Measurements from ENCODE around the gene DIP2C. TPM values are rescaled to one million over a fixed set of nuclear protein-coding genes. Genes with fewer than 3 reads are reported as not detected.

DIP2C gene
- total and polyA plus RNA-seq, 2 donors from 2014 or later, result 6.2 to 22.6 TPM

DNA sequence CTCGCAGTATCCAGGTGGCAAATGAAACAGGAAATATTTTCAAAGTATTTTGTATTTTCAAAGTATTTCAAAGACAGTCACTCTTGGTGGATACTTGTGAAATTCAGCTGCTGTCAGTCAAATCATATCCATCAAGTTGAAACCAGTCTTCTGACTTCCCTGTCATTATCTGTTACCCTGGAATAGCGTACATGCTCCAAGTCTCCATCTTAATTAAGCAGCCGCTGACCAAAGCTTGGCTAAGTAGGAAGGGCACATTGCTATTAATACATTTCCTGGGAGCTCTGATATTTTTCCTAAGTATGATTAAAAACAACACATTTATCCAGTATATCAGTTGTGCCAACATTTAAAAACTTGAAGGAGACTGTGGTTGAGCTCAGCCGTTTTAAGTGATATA lies 442.0 kb downstream of the DIP2C start:
- no peak for DNase-seq
- Histone ChIP-seq H3K36me3 (ENCODE audit: control insufficient read depth in 2 of 3, insufficient read depth in 3 of 3, low read length in 3 of 3) (peaks cover 10 to 63% (median 26%) of the 10 kb centered on the region in 3 donors), H3K4me1 (ENCODE audit: control insufficient read depth in 2 of 3, insufficient read depth in 2 of 3, low read depth in 1 of 3, low read length in 3 of 3) (no peaks in the 10 kb centered on the region), H3K9me3 (ENCODE audit: control insufficient read depth in 2 of 3, insufficient read depth in 1 of 3, low read length in 3 of 3) (no peaks in the 10 kb centered on the region), H3K27ac (ENCODE audit: low read depth in 2 of 2, low read length in 2 of 2) (no peak overlapping the region), H3K9ac (ENCODE audit: low read length in 3 of 3) (no peak overlapping the region), H3K27me3 (ENCODE audit: control insufficient read depth, insufficient read depth, low read length) (no peaks in the 10 kb centered on the region), H3K4me3 (ENCODE audit: low read length in 3 of 3) (no peak overlapping the region)
- TF ChIP-seq, protein P1, sequence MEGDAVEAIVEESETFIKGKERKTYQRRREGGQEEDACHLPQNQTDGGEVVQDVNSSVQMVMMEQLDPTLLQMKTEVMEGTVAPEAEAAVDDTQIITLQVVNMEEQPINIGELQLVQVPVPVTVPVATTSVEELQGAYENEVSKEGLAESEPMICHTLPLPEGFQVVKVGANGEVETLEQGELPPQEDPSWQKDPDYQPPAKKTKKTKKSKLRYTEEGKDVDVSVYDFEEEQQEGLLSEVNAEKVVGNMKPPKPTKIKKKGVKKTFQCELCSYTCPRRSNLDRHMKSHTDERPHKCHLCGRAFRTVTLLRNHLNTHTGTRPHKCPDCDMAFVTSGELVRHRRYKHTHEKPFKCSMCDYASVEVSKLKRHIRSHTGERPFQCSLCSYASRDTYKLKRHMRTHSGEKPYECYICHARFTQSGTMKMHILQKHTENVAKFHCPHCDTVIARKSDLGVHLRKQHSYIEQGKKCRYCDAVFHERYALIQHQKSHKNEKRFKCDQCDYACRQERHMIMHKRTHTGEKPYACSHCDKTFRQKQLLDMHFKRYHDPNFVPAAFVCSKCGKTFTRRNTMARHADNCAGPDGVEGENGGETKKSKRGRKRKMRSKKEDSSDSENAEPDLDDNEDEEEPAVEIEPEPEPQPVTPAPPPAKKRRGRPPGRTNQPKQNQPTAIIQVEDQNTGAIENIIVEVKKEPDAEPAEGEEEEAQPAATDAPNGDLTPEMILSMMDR (IDR thresholded peaks at IDR 0.05; ENCODE audit: borderline replicate concordance, extremely low read depth, insufficient read depth), result no peak
- intact Hi-C loops (cut with DNase I), result no loop called here
- no peak for FAIRE-seq

DNA sequence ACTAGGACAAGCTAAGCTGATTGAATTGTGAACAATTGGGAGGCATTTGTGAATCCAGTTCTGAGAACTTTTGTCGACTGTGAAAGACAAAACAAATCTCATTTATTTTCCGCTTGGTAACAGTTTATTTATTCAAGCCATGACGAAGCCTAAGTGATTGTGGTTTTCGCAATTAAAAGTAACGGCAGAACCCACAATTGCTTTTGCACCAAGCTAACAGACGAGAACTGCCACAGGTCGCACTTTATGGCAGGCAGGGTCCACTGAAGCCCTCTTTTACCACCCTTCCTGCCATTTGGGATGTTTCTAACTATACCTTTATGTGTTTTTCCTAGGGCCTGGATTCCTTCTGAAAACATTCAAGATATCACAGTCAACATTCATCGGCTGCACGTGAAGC lies 443.0 kb downstream of the DIP2C start:
- H3K27ac ChIP-seq (ENCODE audit: low read depth in 2 of 2, low read length in 2 of 2), result no peak overlapping the region
- intact Hi-C loops (cut with DNase I), result no loop called here
- no peak overlapping the region for H3K4me3 ChIP-seq (ENCODE audit: low read length in 3 of 3)
- DNase-seq (no peak), FAIRE-seq (no peak)
- TF ChIP-seq, protein P1 (IDR thresholded peaks at IDR 0.05; ENCODE audit: borderline replicate concordance, extremely low read depth, insufficient read depth), result no peak
- no peak overlapping the region for H3K9ac ChIP-seq (ENCODE audit: low read length in 3 of 3)
- no peaks in the 10 kb centered on the region for H3K27me3 ChIP-seq (ENCODE audit: control insufficient read depth, insufficient read depth, low read length)
- H3K36me3 ChIP-seq (ENCODE audit: control insufficient read depth in 2 of 3, insufficient read depth in 3 of 3, low read length in 3 of 3), result peaks cover 10 to 58% (median 25%) of the 10 kb centered on the region in 3 donors
- H3K9me3 ChIP-seq (ENCODE audit: control insufficient read depth in 2 of 3, insufficient read depth in 1 of 3, low read length in 3 of 3), result no peaks in the 10 kb centered on the region
- no peaks in the 10 kb centered on the region for H3K4me1 ChIP-seq (ENCODE audit: control insufficient read depth in 2 of 3, insufficient read depth in 2 of 3, low read depth in 1 of 3, low read length in 3 of 3)

DNA sequence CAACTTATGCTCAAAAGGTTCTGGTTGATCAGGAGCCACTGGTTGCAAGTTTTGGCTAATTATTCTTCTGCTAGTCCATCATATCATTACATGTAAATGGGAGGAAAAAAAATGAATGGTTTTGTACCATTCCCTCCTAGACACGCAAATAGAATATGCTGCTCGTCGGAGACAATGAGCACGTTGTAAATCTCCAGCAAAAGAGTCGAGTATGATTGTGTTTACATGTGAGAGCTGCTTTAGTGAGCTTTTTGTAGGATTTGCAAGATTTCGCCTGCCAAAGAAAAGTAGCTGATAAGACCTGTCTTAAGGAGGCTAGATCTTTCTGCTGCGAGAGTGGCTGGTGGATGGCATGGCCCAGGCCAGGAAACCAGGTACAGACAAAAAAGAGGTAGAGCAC lies 445.2 kb downstream of the DIP2C start:
- no peak overlapping the region for H3K9ac ChIP-seq (ENCODE audit: low read length in 3 of 3)
- no peak for FAIRE-seq
- H3K36me3 ChIP-seq (ENCODE audit: control insufficient read depth in 2 of 3, insufficient read depth in 3 of 3, low read length in 3 of 3), result peaks cover 10 to 51% (median 20%) of the 10 kb centered on the region in 3 donors
- no peak overlapping the region for H3K27ac ChIP-seq (ENCODE audit: low read depth in 2 of 2, low read length in 2 of 2)
- no peaks in the 10 kb centered on the region for H3K9me3 ChIP-seq (ENCODE audit: control insufficient read depth in 2 of 3, insufficient read depth in 1 of 3, low read length in 3 of 3)
- intact Hi-C loops (cut with DNase I), result no loop called here
- DNase-seq, result no peak
- no peaks in the 10 kb centered on the region for H3K4me1 ChIP-seq (ENCODE audit: control insufficient read depth in 2 of 3, insufficient read depth in 2 of 3, low read depth in 1 of 3, low read length in 3 of 3)
- H3K27me3 ChIP-seq (ENCODE audit: control insufficient read depth, insufficient read depth, low read length), result no peaks in the 10 kb centered on the region
- H3K4me3 ChIP-seq (ENCODE audit: low read length in 3 of 3), result no peak overlapping the region
- TF ChIP-seq, protein P1 (IDR thresholded peaks at IDR 0.05; ENCODE audit: borderline replicate concordance, extremely low read depth, insufficient read depth), result no peak

Data from kidney (tissue), 14 donors.